HG03025 (cell line): ENCODE results near the gene RBM19.

Experiments used
- ATAC-seq: cut with Tn5 transposase; IDR thresholded peaks from one replicate; pipeline ENCODE4 v1.9.1; 2021; ENCODE audit warnings: mild to moderate bottlenecking, moderate library complexity; ENCODE audit not compliant: unreplicated experiment, low FRiP score

RBM19 gene

GRCh38 chr12:113889891-113890581, 76.1 kb downstream of the RBM19 start:
- no peak for ATAC-seq

GRCh38 chr12:113889076-113889475, 77.0 kb downstream of the RBM19 start:
- no peak for ATAC-seq

GRCh38 chr12:113888435-113888834, 77.7 kb downstream of the RBM19 start:
- no peak for ATAC-seq

GRCh38 chr12:113887906-113888305, 78.2 kb downstream of the RBM19 start:
- no peak for ATAC-seq

- ATAC-seq: no peak
Measured at GRCh38 chr12:113886721-113887120, 79.4 kb downstream of the RBM19 start.

GRCh38 chr12:113884392-113884791, 81.7 kb downstream of the RBM19 start:
- no peak for ATAC-seq

- ATAC-seq: no peak
Measured at GRCh38 chr12:113882690-113883089, 83.4 kb downstream of the RBM19 start.

- ATAC-seq: no peak
Measured at GRCh38 chr12:113880988-113881962, 84.8 kb downstream of the RBM19 start.

GRCh38 chr12:113880326-113880725, 85.8 kb downstream of the RBM19 start:
- ATAC-seq: no peak

GRCh38 chr12:113879658-113880057, 86.5 kb downstream of the RBM19 start:
- ATAC-seq: no peak

GRCh38 chr12:113877607-113878006, 88.5 kb downstream of the RBM19 start:
- no peak for ATAC-seq

GRCh38 chr12:113876160-113876559, 90.0 kb downstream of the RBM19 start:
- ATAC-seq: no peak

GRCh38 chr12:113875691-113876090, 90.4 kb downstream of the RBM19 start:
- ATAC-seq: no peak

GRCh38 chr12:113874999-113875561, 91.0 kb downstream of the RBM19 start:
- ATAC-seq: no peak

GRCh38 chr12:113874326-113874725, 91.8 kb downstream of the RBM19 start:
- no peak for ATAC-seq

- ATAC-seq: no peak
Measured at GRCh38 chr12:113873740-113874139, 92.4 kb downstream of the RBM19 start.

GRCh38 chr12:113870890-113871289, 95.2 kb downstream of the RBM19 start:
- ATAC-seq: no peak

- no peak for ATAC-seq
Measured at GRCh38 chr12:113870035-113870434, 96.1 kb downstream of the RBM19 start.

GRCh38 chr12:113868365-113868764, 97.8 kb downstream of the RBM19 start:
- ATAC-seq: no peak

GRCh38 chr12:113867258-113867657, 98.9 kb downstream of the RBM19 start:
- ATAC-seq: no peak

GRCh38 chr12:113866496-113866895, 99.6 kb downstream of the RBM19 start:
- no peak for ATAC-seq
